Measurements from ENCODE around the gene BACH2. TPM values are rescaled to one million over a fixed set of nuclear protein-coding genes. Genes with fewer than 3 reads are reported as not detected.

BACH2 gene
- polyA plus RNA-seq, 1 experiment: 0.10 TPM

DNA sequence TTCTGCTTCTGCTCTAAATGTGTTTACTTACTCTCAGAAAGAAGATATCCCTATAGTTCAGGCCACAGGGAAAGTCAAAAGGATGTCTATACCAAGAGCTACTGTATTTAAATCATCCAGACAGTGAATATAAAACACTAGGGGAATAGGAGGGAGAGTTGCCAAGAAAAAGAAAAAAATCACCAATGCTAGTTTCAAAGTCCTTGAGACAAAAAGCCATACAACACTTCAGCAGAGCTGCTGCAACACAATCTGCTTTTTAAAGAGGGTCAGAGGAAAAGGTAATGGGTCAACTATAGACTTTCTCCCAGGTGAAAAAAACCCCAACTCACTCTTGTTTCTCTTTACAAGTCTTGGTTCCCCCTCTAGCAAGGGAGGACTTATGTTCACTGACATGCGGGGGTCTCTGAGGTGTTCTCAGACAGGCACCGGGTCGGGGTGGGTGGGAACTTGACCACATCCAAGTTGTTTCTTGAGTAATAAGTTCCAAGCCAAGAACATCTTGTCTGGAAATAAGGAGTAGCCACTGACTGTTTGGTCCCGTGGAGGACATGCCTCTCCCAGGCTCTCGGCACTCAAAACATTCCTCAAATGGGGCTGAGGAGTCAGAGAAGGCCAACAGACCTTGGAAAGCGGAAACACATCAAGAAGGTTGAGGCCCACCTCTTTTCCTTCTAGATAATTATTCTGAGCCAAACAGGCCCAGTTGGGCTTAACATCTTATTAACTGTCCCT is 354.7 kb downstream of the BACH2 start:
- no peaks in the 10 kb centered on the region for H3K36me3 ChIP-seq (ENCODE audit: control insufficient read depth, insufficient read depth, low read length)
- TF ChIP-seq, protein P1, sequence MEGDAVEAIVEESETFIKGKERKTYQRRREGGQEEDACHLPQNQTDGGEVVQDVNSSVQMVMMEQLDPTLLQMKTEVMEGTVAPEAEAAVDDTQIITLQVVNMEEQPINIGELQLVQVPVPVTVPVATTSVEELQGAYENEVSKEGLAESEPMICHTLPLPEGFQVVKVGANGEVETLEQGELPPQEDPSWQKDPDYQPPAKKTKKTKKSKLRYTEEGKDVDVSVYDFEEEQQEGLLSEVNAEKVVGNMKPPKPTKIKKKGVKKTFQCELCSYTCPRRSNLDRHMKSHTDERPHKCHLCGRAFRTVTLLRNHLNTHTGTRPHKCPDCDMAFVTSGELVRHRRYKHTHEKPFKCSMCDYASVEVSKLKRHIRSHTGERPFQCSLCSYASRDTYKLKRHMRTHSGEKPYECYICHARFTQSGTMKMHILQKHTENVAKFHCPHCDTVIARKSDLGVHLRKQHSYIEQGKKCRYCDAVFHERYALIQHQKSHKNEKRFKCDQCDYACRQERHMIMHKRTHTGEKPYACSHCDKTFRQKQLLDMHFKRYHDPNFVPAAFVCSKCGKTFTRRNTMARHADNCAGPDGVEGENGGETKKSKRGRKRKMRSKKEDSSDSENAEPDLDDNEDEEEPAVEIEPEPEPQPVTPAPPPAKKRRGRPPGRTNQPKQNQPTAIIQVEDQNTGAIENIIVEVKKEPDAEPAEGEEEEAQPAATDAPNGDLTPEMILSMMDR (IDR thresholded peaks at IDR 0.05; ENCODE audit: insufficient read depth, low read depth, low read length): no peak
- DNase-seq (ENCODE audit: low read depth): no peak

DNA sequence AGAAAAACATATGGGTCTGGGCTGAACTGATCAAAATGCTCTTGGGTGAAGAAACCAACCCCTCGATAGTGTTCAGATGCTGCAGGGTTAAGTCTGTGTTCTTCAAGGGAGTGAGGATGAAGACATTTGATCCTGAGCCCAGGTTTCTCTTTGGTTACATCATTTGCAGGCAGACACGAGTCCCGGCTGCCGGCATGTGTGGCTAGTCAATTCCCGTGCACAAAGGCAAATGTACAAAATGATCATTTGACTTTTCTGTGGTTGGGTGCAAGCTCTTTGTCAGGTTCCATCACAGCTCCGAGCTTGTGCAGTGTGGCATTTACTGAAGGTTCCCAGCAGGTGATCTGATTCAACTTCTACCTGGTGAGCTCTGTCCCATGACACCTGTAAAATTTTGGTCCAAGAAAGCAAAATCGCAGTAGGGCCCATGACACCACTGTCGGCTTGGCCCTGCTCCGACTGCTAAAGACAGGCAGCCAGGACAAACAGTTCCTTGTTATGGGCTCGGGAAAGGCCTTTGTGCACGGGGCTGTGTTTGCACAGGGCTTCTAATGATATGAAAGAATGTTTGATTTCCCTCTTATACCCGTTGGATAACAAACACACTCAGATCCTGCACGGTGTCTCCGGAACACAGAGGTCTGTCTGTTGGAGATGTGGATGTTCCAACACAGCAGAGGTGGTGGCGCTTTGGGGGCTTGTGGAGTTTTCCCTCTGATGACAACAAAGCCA is 355.4 kb downstream of the BACH2 start:
- DNase-seq (ENCODE audit: low read depth): no peak
- no peaks in the 10 kb centered on the region for H3K36me3 ChIP-seq (ENCODE audit: control insufficient read depth, insufficient read depth, low read length)
- peaks cover 2% of the 10 kb centered on the region; the same call in 1 of the 2 replicates for H3K27me3 ChIP-seq (ENCODE audit: control insufficient read depth, insufficient read depth, low read length)
- POLR2A ChIA-PET: no interaction called here
- TF ChIP-seq, protein P1 (IDR thresholded peaks at IDR 0.05; ENCODE audit: insufficient read depth, low read depth, low read length): no peak
- H3K4me3 ChIP-seq (ENCODE audit: low read depth, low read length): no peak overlapping the region
- CTCF ChIA-PET: interaction anchor here (0.7 to 9.0 kb wide), 38 partner anchors 9 to 559 kb away, joined by 3 to 169 read pairs (median 4); no protein-coding TSS in a partner anchor

More for the DNA sequence above, 354.7 kb downstream of the BACH2 start:
- H3K4me3 ChIP-seq (ENCODE audit: low read depth, low read length): no peak overlapping the region
- peaks cover 2% of the 10 kb centered on the region; the same call in 1 of the 2 replicates for H3K27me3 ChIP-seq (ENCODE audit: control insufficient read depth, insufficient read depth, low read length)
- ChIA-PET POLR2A (no interaction called here), CTCF (interaction anchor here (0.6 to 9.0 kb wide), 8 partner anchors 8 to 536 kb away, joined by 3 to 169 read pairs (median 16); no protein-coding TSS in a partner anchor)

GRCh38 chr6:89940225-89941027 is 356.2 kb downstream of the BACH2 start:
- Histone ChIP-seq H3K27me3 (ENCODE audit: control insufficient read depth, insufficient read depth, low read length) (peaks cover 2% of the 10 kb centered on the region; the same call in 1 of the 2 replicates), H3K36me3 (ENCODE audit: control insufficient read depth, insufficient read depth, low read length) (no peaks in the 10 kb centered on the region), H3K4me3 (ENCODE audit: low read depth, low read length) (no peak overlapping the region)
- DNase-seq (ENCODE audit: low read depth): no peak
- POLR2A ChIA-PET: interaction anchor here (0.6 kb wide), 2 partner anchors 184 to 344 kb away, joined by 3 to 4 read pairs; no protein-coding TSS in a partner anchor
- CTCF ChIA-PET: interaction anchor here (0.6 to 9.0 kb wide), 48 partner anchors 9 to 586 kb away, joined by 3 to 169 read pairs (median 4); no protein-coding TSS in a partner anchor
- TF ChIP-seq, protein P1 (IDR thresholded peaks at IDR 0.05; ENCODE audit: insufficient read depth, low read depth, low read length): peak; percentile 82

GRCh38 chr6:89939144-89939543 is 357.5 kb downstream of the BACH2 start:
- ChIA-PET CTCF (interaction anchor here (9.0 kb wide), 1 partner anchor 539 kb away, joined by 169 read pairs; no protein-coding TSS in a partner anchor), POLR2A (no interaction called here)
- H3K36me3 ChIP-seq (ENCODE audit: control insufficient read depth, insufficient read depth, low read length): no peaks in the 10 kb centered on the region
- no peak overlapping the region for H3K4me3 ChIP-seq (ENCODE audit: low read depth, low read length)
- no peak for DNase-seq (ENCODE audit: low read depth)
- H3K27me3 ChIP-seq (ENCODE audit: control insufficient read depth, insufficient read depth, low read length): peaks cover 2% of the 10 kb centered on the region; the same call in 1 of the 2 replicates
- TF ChIP-seq, protein P1 (IDR thresholded peaks at IDR 0.05; ENCODE audit: insufficient read depth, low read depth, low read length): no peak

All from BJ (cell line).